Measurements from ENCODE around the gene ZNF502. TPM values are rescaled to one million over a fixed set of nuclear protein-coding genes. Genes with fewer than 3 reads are reported as not detected.

Gene ZNF502
- total RNA-seq, 1 experiment from 2014 or later: 2.4 TPM

DNA sequence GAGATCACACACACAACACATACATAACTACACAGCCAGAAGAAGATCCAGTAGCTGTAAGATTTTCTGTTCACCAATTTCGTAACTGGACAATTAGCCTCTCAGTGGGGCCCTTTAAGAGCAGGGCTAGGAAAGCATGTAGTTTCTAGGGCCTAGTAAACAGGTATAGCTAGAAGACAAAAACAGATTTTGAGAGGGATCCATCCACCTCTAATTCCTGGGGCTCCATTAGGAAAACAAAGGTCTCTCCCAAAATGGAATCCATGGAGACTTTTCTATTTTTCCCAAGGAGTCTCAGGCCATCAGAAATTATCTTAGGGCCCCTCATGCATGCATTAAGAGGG lies 59.6 kb downstream of the ZNF502 start:
- no peak overlapping the region for H3K4me3 Mint-ChIP-seq (ENCODE audit: unreplicated experiment)
- no peak overlapping the region for H3K27ac Mint-ChIP-seq (ENCODE audit: low read depth, unreplicated experiment)
- no peak for DNase-seq (ENCODE audit: unreplicated experiment)
- no peaks in the 10 kb centered on the region for H3K4me1 Mint-ChIP-seq (ENCODE audit: insufficient read depth, unreplicated experiment)
- TF ChIP-seq, protein P1, sequence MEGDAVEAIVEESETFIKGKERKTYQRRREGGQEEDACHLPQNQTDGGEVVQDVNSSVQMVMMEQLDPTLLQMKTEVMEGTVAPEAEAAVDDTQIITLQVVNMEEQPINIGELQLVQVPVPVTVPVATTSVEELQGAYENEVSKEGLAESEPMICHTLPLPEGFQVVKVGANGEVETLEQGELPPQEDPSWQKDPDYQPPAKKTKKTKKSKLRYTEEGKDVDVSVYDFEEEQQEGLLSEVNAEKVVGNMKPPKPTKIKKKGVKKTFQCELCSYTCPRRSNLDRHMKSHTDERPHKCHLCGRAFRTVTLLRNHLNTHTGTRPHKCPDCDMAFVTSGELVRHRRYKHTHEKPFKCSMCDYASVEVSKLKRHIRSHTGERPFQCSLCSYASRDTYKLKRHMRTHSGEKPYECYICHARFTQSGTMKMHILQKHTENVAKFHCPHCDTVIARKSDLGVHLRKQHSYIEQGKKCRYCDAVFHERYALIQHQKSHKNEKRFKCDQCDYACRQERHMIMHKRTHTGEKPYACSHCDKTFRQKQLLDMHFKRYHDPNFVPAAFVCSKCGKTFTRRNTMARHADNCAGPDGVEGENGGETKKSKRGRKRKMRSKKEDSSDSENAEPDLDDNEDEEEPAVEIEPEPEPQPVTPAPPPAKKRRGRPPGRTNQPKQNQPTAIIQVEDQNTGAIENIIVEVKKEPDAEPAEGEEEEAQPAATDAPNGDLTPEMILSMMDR (IDR thresholded peaks at IDR 0.05; ENCODE audit: unreplicated experiment): no peak
- ChIA-PET CTCF (interaction anchor here (0.6 kb wide), 2 partner anchors 54 to 142 kb away, joined by 3 to 4 read pairs; no protein-coding TSS in a partner anchor), POLR2A (interaction anchor here (0.7 to 3.3 kb wide), 3 partner anchors 10 to 20 kb away, joined by 3 to 21 read pairs (median 3); partner anchors contain the start of genes KIAA1143 and KIF15)
- H3K27me3 Mint-ChIP-seq (ENCODE audit: insufficient read depth, unreplicated experiment): no peaks in the 10 kb centered on the region
- H3K36me3 Mint-ChIP-seq (ENCODE audit: insufficient read depth, unreplicated experiment): peaks cover 22% of the 10 kb centered on the region
- intact Hi-C loops (cut with micrococcal nuclease): no loop called here
- H3K9me3 Mint-ChIP-seq (ENCODE audit: unreplicated experiment): peaks cover 8% of the 10 kb centered on the region
- BruUV-seq (replicated peaks): no TSS peak

Other genes with a start within 250 kb of the ZNF502 start
- 10.1 and 11.0 TPM in 2 replicates for gene ZNF445, start 235.0 kb upstream of the ZNF502 start, total RNA-seq (2022)
- gene ZKSCAN7, start 157.5 kb upstream of the ZNF502 start, total RNA-seq (2022): not detected in 2 replicates
- not detected in 2 replicates for gene ZNF660, start 127.7 kb upstream of the ZNF502 start, total RNA-seq (2022)
- 15.6 and 15.8 TPM in 2 replicates for gene ZNF197, start 87.6 kb upstream of the ZNF502 start, total RNA-seq (2022)
- gene ZNF35, start 63.9 kb upstream of the ZNF502 start, total RNA-seq (2022): 9.9 and 12.7 TPM in 2 replicates
- gene ZNF501, start 17.0 kb downstream of the ZNF502 start, total RNA-seq (2022): 0.17 and 0.40 TPM in 2 replicates
- 17.7 and 18.2 TPM in 2 replicates for gene KIAA1143, start 49.0 kb downstream of the ZNF502 start, total RNA-seq (2022)
- 5.6 and 10.6 TPM in 2 replicates for gene KIF15, start 49.1 kb downstream of the ZNF502 start, total RNA-seq (2022)
- gene TMEM42, start 149.3 kb downstream of the ZNF502 start, total RNA-seq (2022): 27.6 and 27.8 TPM in 2 replicates
- gene TGM4, start 161.9 kb downstream of the ZNF502 start, total RNA-seq (2022): 1.1 and 2.5 TPM in 2 replicates

Data from MCF 10A (cell line).